GM18873 (cell line): ENCODE measurements around the gene CD40.

Experiments
- ATAC-seq: cut with Tn5 transposase; IDR thresholded peaks from one replicate; pipeline ENCODE4 v1.9.1; 2021; ENCODE audit warnings: mild to moderate bottlenecking, moderate library complexity, moderate number of reproducible peaks; ENCODE audit not compliant: unreplicated experiment, low FRiP score

Gene CD40

GRCh38 chr20:46117704-46118467, at the start of gene CD40:
TSS of gene CD40 (plus strand) at chr20:46118314. CDS start at chr20:46118344, 30 bp downstream.
- ATAC-seq = peak; percentile 56

- ATAC-seq = no peak
Observed at GRCh38 chr20:46070215-46070900, 47.8 kb upstream of the CD40 start.

GRCh38 chr20:46071573-46071972, 46.5 kb upstream of the CD40 start:
- no peak for ATAC-seq

GRCh38 chr20:46073024-46073423, 45.1 kb upstream of the CD40 start:
- no peak for ATAC-seq

GRCh38 chr20:46073443-46073842, 44.7 kb upstream of the CD40 start:
- ATAC-seq = no peak

GRCh38 chr20:46074006-46074405, 44.1 kb upstream of the CD40 start:
- no peak for ATAC-seq

- ATAC-seq = no peak
Observed at GRCh38 chr20:46076806-46077205, 41.3 kb upstream of the CD40 start.

- no peak for ATAC-seq
Observed at GRCh38 chr20:46077642-46078305, 40.3 kb upstream of the CD40 start.

GRCh38 chr20:46078954-46079353, 39.2 kb upstream of the CD40 start:
- ATAC-seq = no peak

GRCh38 chr20:46081074-46081473, 37.0 kb upstream of the CD40 start:
- ATAC-seq = no peak

- ATAC-seq = no peak
Observed at GRCh38 chr20:46083101-46083500, 35.0 kb upstream of the CD40 start.

GRCh38 chr20:46083531-46084061, 34.5 kb upstream of the CD40 start:
- no peak for ATAC-seq

- ATAC-seq = no peak
Observed at GRCh38 chr20:46084805-46085178, 33.3 kb upstream of the CD40 start.

GRCh38 chr20:46085179-46085851, 32.8 kb upstream of the CD40 start:
- ATAC-seq = no peak

- no peak for ATAC-seq
Observed at GRCh38 chr20:46087161-46087560, 31.0 kb upstream of the CD40 start.

GRCh38 chr20:46088409-46089166, 29.5 kb upstream of the CD40 start:
- ATAC-seq = no peak

- peak; percentile 12 for ATAC-seq
Observed at GRCh38 chr20:46089167-46089416, 29.0 kb upstream of the CD40 start.

- peak; percentile 79 for ATAC-seq
Observed at GRCh38 chr20:46089417-46090388, 28.4 kb upstream of the CD40 start, which contains the start of gene NCOA5. TSS of gene NCOA5 (minus strand) at chr20:46089962. CDS start at chr20:46079424, 10,538 bp downstream.
